ENCODE measurements around the gene CNOT11. TPM values are rescaled to one million over a fixed set of nuclear protein-coding genes. Genes with fewer than 3 reads are reported as not detected.
"Not testable (repeated sequence)": the region's sequence is repeated elsewhere in the genome, so short reads cannot be mapped to it uniquely, and the experiment has no call there.

The CNOT11 gene
- total RNA-seq, 1 donor from 2014 or later = 29.3 TPM

- intact Hi-C loops (cut with DNase I) = no loop called here
Observed at GRCh38 chr2:101310090-101310833, 57.6 kb downstream of the CNOT11 start.

GRCh38 chr2:101310834-101311695, 58.4 kb downstream of the CNOT11 start:
- H3K27me3 ChIP-seq (ENCODE audit: low read depth) = no peaks in the 10 kb centered on the region
- no peak overlapping the region for H3K4me3 ChIP-seq
- H3K27ac ChIP-seq = peak overlapping the region; percentile 95
- TF ChIP-seq CTCF (IDR thresholded peaks at IDR 0.05) = no peak
- DNase-seq = no peak
- H3K9me3 ChIP-seq = no peaks in the 10 kb centered on the region
- peaks cover 22% of the 10 kb centered on the region for H3K4me1 ChIP-seq
- intact Hi-C loops (cut with DNase I) = no loop called here
- H3K36me3 ChIP-seq = no peaks in the 10 kb centered on the region
- ATAC-seq = no peak

More at GRCh38 chr2:101310090-101310833, 57.6 kb downstream of the CNOT11 start:
- ATAC-seq (no peak), DNase-seq (no peak)
- Histone ChIP-seq H3K4me1 (peaks cover 30% of the 10 kb centered on the region), H3K27ac (peak overlapping the region; percentile 95), H3K4me3 (no peak overlapping the region), H3K9me3 (no peaks in the 10 kb centered on the region), H3K36me3 (no peaks in the 10 kb centered on the region), H3K27me3 (ENCODE audit: low read depth) (no peaks in the 10 kb centered on the region)
- TF ChIP-seq CTCF (IDR thresholded peaks at IDR 0.05) = no peak

- intact Hi-C loops (cut with DNase I) = no loop called here
- no peaks in the 10 kb centered on the region for H3K36me3 ChIP-seq
- no peaks in the 10 kb centered on the region for H3K27me3 ChIP-seq (ENCODE audit: low read depth)
- H3K4me3 ChIP-seq = no peak overlapping the region
- H3K27ac ChIP-seq = peak overlapping the region; percentile 33
- DNase-seq (no peak), ATAC-seq (no peak)
- H3K4me1 ChIP-seq = peaks cover 17% of the 10 kb centered on the region
- no peaks in the 10 kb centered on the region for H3K9me3 ChIP-seq
- TF ChIP-seq CTCF (IDR thresholded peaks at IDR 0.05) = no peak
Observed at GRCh38 chr2:101311696-101312017, 59.0 kb downstream of the CNOT11 start.

- H3K4me3 ChIP-seq; ATAC-seq; H3K27me3 ChIP-seq (ENCODE audit: low read depth); H3K36me3 ChIP-seq; H3K9me3 ChIP-seq; H3K4me1 ChIP-seq; H3K27ac ChIP-seq; intact Hi-C loops (cut with DNase I); DNase-seq: not testable (repeated sequence)
Observed at GRCh38 chr2:101316568-101316967, 63.9 kb downstream of the CNOT11 start.

Small RNAs within 50 kb of the gene (microRNA-seq; reads per million reads assigned to microRNA genes)
- not detected for gene MIR5696 (ENCODE audit: borderline number of aligned reads)

Other genes starting within 250 kb of the CNOT11 start
- 30.2 TPM for gene TBC1D8, start 101.5 kb upstream of the CNOT11 start, total RNA-seq
- gene RNF149, start 55.8 kb downstream of the CNOT11 start, total RNA-seq = 158 TPM
- not detected for gene CREG2, start 134.6 kb downstream of the CNOT11 start, total RNA-seq
- not detected for gene RFX8, start 222.2 kb downstream of the CNOT11 start, total RNA-seq